Mesendoderm (in vitro differentiated cells): Measurements from ENCODE around the gene NPAS3.

ENCODE experiments used
- DNase-seq: peaks from one replicate; pipeline ENCODE4 v3.0.0; 2013
- H2AK5ac ChIP-seq: 2 replicates; pipeline ENCODE4 v1.6.1; 2013; ENCODE audit warnings: low read length, inconsistent platforms
- H2BK120ac ChIP-seq: 2 replicates; pipeline ENCODE4 v1.6.1; 2013; ENCODE audit warnings: low read depth, mild to moderate bottlenecking, low read length, moderate library complexity, mixed read lengths
- H2BK15ac ChIP-seq: replicated peaks from 2 replicates; pipeline ENCODE4 v1.6.1; 2013; ENCODE audit warnings: low read depth, mild to moderate bottlenecking, moderate library complexity
- H2BK5ac ChIP-seq: 2 replicates; pipeline ENCODE4 v1.6.1; 2013; ENCODE audit warnings: low read length, inconsistent platforms
- H3K18ac ChIP-seq: 2 replicates; pipeline ENCODE4 v1.6.1; 2013; ENCODE audit warnings: mild to moderate bottlenecking, low read length, mixed read lengths
- H3K23ac ChIP-seq: one replicate; pipeline ENCODE4 v1.6.1; 2013; ENCODE audit warnings: low read length
- H3K27ac ChIP-seq: 2 replicates; pipeline ENCODE4 v1.5.1; 2013; ENCODE audit warnings: low read depth, mild to moderate bottlenecking, inconsistent platforms, low read length, moderate library complexity
- H3K27me3 ChIP-seq: 2 replicates; pipeline ENCODE4 v1.6.1; 2013; ENCODE audit warnings: low read length, control low read depth, mild to moderate bottlenecking, inconsistent platforms; ENCODE audit not compliant: insufficient read depth, poor library complexity
- H3K36me3 ChIP-seq: 2 replicates; pipeline ENCODE4 v1.6.1; 2013; ENCODE audit warnings: low read length, inconsistent platforms; ENCODE audit not compliant: control insufficient read depth, insufficient read depth
- H3K4ac ChIP-seq: one replicate; pipeline ENCODE4 v1.6.1; 2013; ENCODE audit warnings: low read depth, mild to moderate bottlenecking, low read length, moderate library complexity
- H3K4me1 ChIP-seq: 2 replicates; pipeline ENCODE4 v1.6.1; 2013; ENCODE audit warnings: low read depth, low read length, inconsistent platforms; ENCODE audit not compliant: control insufficient read depth
- H3K4me2 ChIP-seq: 2 replicates; pipeline ENCODE4 v1.6.1; 2013; ENCODE audit warnings: low read length
- H3K4me3 ChIP-seq: 2 replicates; pipeline ENCODE4 v1.5.1; 2013; ENCODE audit warnings: mild to moderate bottlenecking, low read length
- H3K56ac ChIP-seq: one replicate; pipeline ENCODE4 v1.6.1; 2013; ENCODE audit warnings: low read length
- H3K79me1 ChIP-seq: 2 replicates; pipeline ENCODE4 v1.6.1; 2013; ENCODE audit warnings: low read length, inconsistent platforms
- H3K79me2 ChIP-seq: 2 replicates; pipeline ENCODE4 v1.6.1; 2013; ENCODE audit warnings: mild to moderate bottlenecking, low read length; ENCODE audit not compliant: control insufficient read depth, insufficient read depth
- H3K9ac ChIP-seq: 2 replicates; pipeline ENCODE4 v1.6.1; 2013; ENCODE audit warnings: low read length, inconsistent platforms
- H4K5ac ChIP-seq: one replicate; pipeline ENCODE4 v1.6.1; 2013; ENCODE audit warnings: low read length
- H4K8ac ChIP-seq: one replicate; pipeline ENCODE4 v1.6.1; 2013; ENCODE audit warnings: low read depth, mild to moderate bottlenecking, control low read depth, low read length, moderate library complexity
- WGBS: extraction: QIAGEN DNeasy Blood & Tissue Kit; methylation state at CpG from one replicate; pipeline ENCODE4 v1.1.7; 2013; ENCODE audit warnings: low lambda C conversion rate, missing lambda C conversion rate; ENCODE audit not compliant: insufficient coverage; ENCODE audit errors: extremely low coverage; 5-methylcytosine and 5-hydroxymethylcytosine counted together

NPAS3 gene

GRCh38 chr14:33134162-33134561 lies 195.5 kb downstream of the NPAS3 start:
- no peak overlapping the region for H3K4me2 ChIP-seq
- H3K23ac ChIP-seq: no peak overlapping the region
- no peaks in the 10 kb centered on the region for H3K4me1 ChIP-seq
- no peak for DNase-seq
- H3K18ac ChIP-seq: no peak overlapping the region
- H3K56ac ChIP-seq: no peak overlapping the region
- no peaks in the 10 kb centered on the region for H3K27me3 ChIP-seq
- no peaks in the 10 kb centered on the region for H3K79me2 ChIP-seq
- no peak overlapping the region for H3K4me3 ChIP-seq
- H3K27ac ChIP-seq: no peak overlapping the region
- no peak overlapping the region for H2BK15ac ChIP-seq
- no peak overlapping the region for H4K8ac ChIP-seq
- H2BK120ac ChIP-seq: no peak overlapping the region
- H4K5ac ChIP-seq: no peak overlapping the region
- H2BK5ac ChIP-seq: no peak overlapping the region
- H3K4ac ChIP-seq: no peak overlapping the region
- WGBS: no CpG with 5 or more reads among the region's 4 CpGs
- no peak overlapping the region for H2AK5ac ChIP-seq
- no peaks in the 10 kb centered on the region for H3K79me1 ChIP-seq
- H3K9ac ChIP-seq: no peak overlapping the region
- H3K36me3 ChIP-seq: no peaks in the 10 kb centered on the region

GRCh38 chr14:33134975-33135374 lies 196.3 kb downstream of the NPAS3 start:
- H3K36me3 ChIP-seq: no peaks in the 10 kb centered on the region
- H3K56ac ChIP-seq: no peak overlapping the region
- H2BK15ac ChIP-seq: no peak overlapping the region
- no peak overlapping the region for H4K5ac ChIP-seq
- no peak overlapping the region for H3K9ac ChIP-seq
- no peak overlapping the region for H3K27ac ChIP-seq
- no peaks in the 10 kb centered on the region for H3K27me3 ChIP-seq
- no peak overlapping the region for H3K4me2 ChIP-seq
- no peak for DNase-seq
- no peaks in the 10 kb centered on the region for H3K79me1 ChIP-seq
- no peaks in the 10 kb centered on the region for H3K4me1 ChIP-seq
- no peaks in the 10 kb centered on the region for H3K79me2 ChIP-seq
- H3K4ac ChIP-seq: no peak overlapping the region
- no peak overlapping the region for H3K18ac ChIP-seq
- no CpG with 5 or more reads among the region's 3 CpGs for WGBS
- H2BK5ac ChIP-seq: no peak overlapping the region
- H3K23ac ChIP-seq: no peak overlapping the region
- H2AK5ac ChIP-seq: no peak overlapping the region
- no peak overlapping the region for H4K8ac ChIP-seq
- no peak overlapping the region for H2BK120ac ChIP-seq
- no peak overlapping the region for H3K4me3 ChIP-seq

- Histone ChIP-seq H2BK5ac (no peak overlapping the region), H2BK15ac (no peak overlapping the region), H2BK120ac (no peak overlapping the region), H3K36me3 (no peaks in the 10 kb centered on the region), H3K56ac (no peak overlapping the region), H3K27me3 (no peaks in the 10 kb centered on the region), H2AK5ac (no peak overlapping the region), H3K4me2 (no peak overlapping the region), H3K4me3 (no peak overlapping the region), H3K9ac (no peak overlapping the region), H3K79me2 (no peaks in the 10 kb centered on the region), H4K8ac (no peak overlapping the region), H3K18ac (no peak overlapping the region), H3K27ac (no peak overlapping the region), H3K79me1 (no peaks in the 10 kb centered on the region), H3K4me1 (no peaks in the 10 kb centered on the region), H4K5ac (no peak overlapping the region), H3K23ac (no peak overlapping the region), H3K4ac (no peak overlapping the region)
- no CpG with 5 or more reads among the region's 8 CpGs for WGBS
- DNase-seq: no peak
Observed at GRCh38 chr14:33150666-33151428, 212.2 kb downstream of the NPAS3 start.

GRCh38 chr14:33163109-33163508 lies 224.4 kb downstream of the NPAS3 start:
- peaks cover 7% of the 10 kb centered on the region for H3K4me1 ChIP-seq
- H4K5ac ChIP-seq: no peak overlapping the region
- no peak overlapping the region for H3K9ac ChIP-seq
- no peak overlapping the region for H3K18ac ChIP-seq
- H3K79me1 ChIP-seq: no peaks in the 10 kb centered on the region
- H3K56ac ChIP-seq: no peak overlapping the region
- no peak for DNase-seq
- no peak overlapping the region for H3K23ac ChIP-seq
- H3K4me3 ChIP-seq: no peak overlapping the region
- WGBS: no CpG with 5 or more reads among the region's 5 CpGs
- H2BK15ac ChIP-seq: no peak overlapping the region
- no peak overlapping the region for H2AK5ac ChIP-seq
- H3K4me2 ChIP-seq: no peak overlapping the region
- H3K4ac ChIP-seq: no peak overlapping the region
- H3K79me2 ChIP-seq: no peaks in the 10 kb centered on the region
- no peak overlapping the region for H2BK120ac ChIP-seq
- H2BK5ac ChIP-seq: no peak overlapping the region
- H3K27ac ChIP-seq: no peak overlapping the region
- no peak overlapping the region for H4K8ac ChIP-seq
- H3K27me3 ChIP-seq: no peaks in the 10 kb centered on the region
- H3K36me3 ChIP-seq: no peaks in the 10 kb centered on the region

- no peak overlapping the region for H2AK5ac ChIP-seq
- H2BK120ac ChIP-seq: no peak overlapping the region
- no peak overlapping the region for H3K18ac ChIP-seq
- H3K4ac ChIP-seq: no peak overlapping the region
- no peaks in the 10 kb centered on the region for H3K36me3 ChIP-seq
- H2BK15ac ChIP-seq: no peak overlapping the region
- DNase-seq: no peak
- no peak overlapping the region for H3K4me3 ChIP-seq
- H3K56ac ChIP-seq: no peak overlapping the region
- H4K8ac ChIP-seq: no peak overlapping the region
- H3K27ac ChIP-seq: no peak overlapping the region
- WGBS: no CpG with 5 or more reads among the region's 2 CpGs
- H3K23ac ChIP-seq: no peak overlapping the region
- no peak overlapping the region for H4K5ac ChIP-seq
- no peaks in the 10 kb centered on the region for H3K79me1 ChIP-seq
- no peaks in the 10 kb centered on the region for H3K27me3 ChIP-seq
- no peaks in the 10 kb centered on the region for H3K79me2 ChIP-seq
- H3K4me2 ChIP-seq: no peak overlapping the region
- no peak overlapping the region for H2BK5ac ChIP-seq
- no peak overlapping the region for H3K9ac ChIP-seq
- H3K4me1 ChIP-seq: peaks cover 7% of the 10 kb centered on the region
Observed at GRCh38 chr14:33163600-33163999, 224.9 kb downstream of the NPAS3 start.
